ENCODE measurements around the gene CHRNA9. TPM values are rescaled to one million over a fixed set of nuclear protein-coding genes. Genes with fewer than 3 reads are reported as not detected.

Gene CHRNA9
- total RNA-seq, 6 experiments from 2014 or later: not detected

DNA sequence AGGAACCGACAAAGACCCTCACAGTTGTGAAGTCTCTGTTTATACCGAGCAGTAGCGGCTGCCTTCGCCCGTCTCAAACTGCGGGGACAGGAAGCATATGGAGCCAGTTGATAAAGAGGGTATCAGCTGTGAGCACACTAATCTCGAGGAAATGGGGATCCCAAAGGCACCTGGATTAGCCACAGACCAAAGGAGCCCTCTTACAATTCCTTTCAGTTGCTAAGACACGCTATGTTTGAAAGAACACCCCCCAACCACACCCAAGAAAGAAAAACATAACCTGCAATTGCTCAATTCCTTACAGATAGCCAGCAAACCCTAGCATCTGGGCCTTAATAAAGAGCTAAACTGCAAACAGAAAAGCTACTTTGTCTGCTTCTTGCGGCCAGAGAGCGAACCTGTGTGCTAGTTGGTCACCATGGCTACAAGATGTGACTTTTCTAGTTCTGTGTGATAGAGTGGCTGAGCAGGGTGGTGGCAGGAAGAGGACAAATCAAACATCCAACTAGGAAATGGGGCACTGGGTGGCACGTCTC, 23.3 kb upstream of the CHRNA9 start:
- no peak for DNase-seq
- Mint-ChIP-seq H3K27me3 (ENCODE audit: insufficient read depth) (peaks cover 2% of the 10 kb centered on the region), H3K36me3 (ENCODE audit: low read depth) (no peaks in the 10 kb centered on the region), H3K4me1 (ENCODE audit: low read depth) (peaks cover 27% of the 10 kb centered on the region), H3K27ac (no peak overlapping the region), H3K4me3 (no peak overlapping the region), H3K9me3 (no peaks in the 10 kb centered on the region)
- no peak for TF ChIP-seq CTCF (IDR thresholded peaks at IDR 0.05)

DNA sequence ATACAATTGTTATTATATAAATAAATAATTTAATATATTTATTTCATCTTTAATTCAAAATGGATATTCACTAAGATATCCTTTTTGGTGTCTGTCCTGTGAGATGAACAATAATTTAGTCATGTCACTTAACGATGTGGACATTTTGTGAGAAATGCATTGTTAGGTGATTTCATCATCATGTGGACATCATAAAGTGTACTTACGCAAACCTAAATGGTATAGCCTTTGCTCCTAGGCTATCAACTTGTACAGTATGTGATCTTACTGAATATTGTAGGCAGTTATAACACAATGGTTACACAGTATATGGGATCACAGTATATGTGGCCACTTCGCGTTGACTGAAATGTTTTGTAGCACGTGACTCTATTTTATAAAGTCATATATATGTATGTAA, 20.2 kb upstream of the CHRNA9 start:
- H3K9me3 Mint-ChIP-seq: no peaks in the 10 kb centered on the region
- no peaks in the 10 kb centered on the region; the same call in 1 of the 2 replicates for H3K27me3 Mint-ChIP-seq (ENCODE audit: insufficient read depth)
- DNase-seq: no peak
- no peak for TF ChIP-seq CTCF (IDR thresholded peaks at IDR 0.05)
- no peak overlapping the region for H3K27ac Mint-ChIP-seq
- H3K4me3 Mint-ChIP-seq: no peak overlapping the region
- H3K4me1 Mint-ChIP-seq (ENCODE audit: low read depth): peaks cover 42% of the 10 kb centered on the region
- H3K36me3 Mint-ChIP-seq (ENCODE audit: low read depth): no peaks in the 10 kb centered on the region

DNA sequence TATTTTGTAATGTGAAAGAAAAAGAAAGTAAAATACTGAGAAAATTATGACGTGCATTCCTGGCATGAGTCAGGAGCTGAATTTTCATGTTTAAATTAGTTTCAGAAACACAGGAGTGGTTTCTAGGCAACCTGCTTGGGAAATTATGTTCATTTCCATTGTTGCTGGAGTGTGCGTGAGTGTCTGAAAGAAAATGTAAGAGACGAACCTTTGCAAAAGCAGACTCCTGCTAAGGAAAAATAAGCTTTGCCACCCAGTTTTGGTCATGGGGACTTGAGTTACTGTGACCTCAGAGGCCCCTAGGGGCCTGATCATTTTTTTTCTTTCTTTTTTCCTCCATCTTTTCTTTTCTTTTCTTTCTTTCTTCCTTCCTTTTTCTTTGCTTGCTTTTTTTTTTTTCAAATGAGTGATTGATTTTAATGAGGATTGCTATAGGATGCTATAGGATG, 18.8 kb upstream of the CHRNA9 start:
- H3K27ac Mint-ChIP-seq: peak overlapping the region; percentile 100
- peak overlapping the region; percentile 97 for H3K4me3 Mint-ChIP-seq
- no peaks in the 10 kb centered on the region for H3K9me3 Mint-ChIP-seq
- peak; percentile 94 for DNase-seq
- peaks cover 2% of the 10 kb centered on the region; the same call in 1 of the 2 replicates for H3K27me3 Mint-ChIP-seq (ENCODE audit: insufficient read depth)
- peaks cover 55% of the 10 kb centered on the region for H3K4me1 Mint-ChIP-seq (ENCODE audit: low read depth)
- TF ChIP-seq CTCF (IDR thresholded peaks at IDR 0.05): no peak
- no peaks in the 10 kb centered on the region for H3K36me3 Mint-ChIP-seq (ENCODE audit: low read depth)

GRCh38 chr4:40316782-40317635, 18.1 kb upstream of the CHRNA9 start:
- H3K36me3 Mint-ChIP-seq (ENCODE audit: low read depth): no peaks in the 10 kb centered on the region
- H3K4me1 Mint-ChIP-seq (ENCODE audit: low read depth): peaks cover 61% of the 10 kb centered on the region
- peak overlapping the region; percentile 97 for H3K4me3 Mint-ChIP-seq
- peaks cover 3% of the 10 kb centered on the region; the same call in 1 of the 2 replicates for H3K27me3 Mint-ChIP-seq (ENCODE audit: insufficient read depth)
- no peaks in the 10 kb centered on the region for H3K9me3 Mint-ChIP-seq
- peak; percentile 96 for TF ChIP-seq CTCF (IDR thresholded peaks at IDR 0.05)
- peak overlapping the region; percentile 100 for H3K27ac Mint-ChIP-seq
- DNase-seq: peak; percentile 90

DNA sequence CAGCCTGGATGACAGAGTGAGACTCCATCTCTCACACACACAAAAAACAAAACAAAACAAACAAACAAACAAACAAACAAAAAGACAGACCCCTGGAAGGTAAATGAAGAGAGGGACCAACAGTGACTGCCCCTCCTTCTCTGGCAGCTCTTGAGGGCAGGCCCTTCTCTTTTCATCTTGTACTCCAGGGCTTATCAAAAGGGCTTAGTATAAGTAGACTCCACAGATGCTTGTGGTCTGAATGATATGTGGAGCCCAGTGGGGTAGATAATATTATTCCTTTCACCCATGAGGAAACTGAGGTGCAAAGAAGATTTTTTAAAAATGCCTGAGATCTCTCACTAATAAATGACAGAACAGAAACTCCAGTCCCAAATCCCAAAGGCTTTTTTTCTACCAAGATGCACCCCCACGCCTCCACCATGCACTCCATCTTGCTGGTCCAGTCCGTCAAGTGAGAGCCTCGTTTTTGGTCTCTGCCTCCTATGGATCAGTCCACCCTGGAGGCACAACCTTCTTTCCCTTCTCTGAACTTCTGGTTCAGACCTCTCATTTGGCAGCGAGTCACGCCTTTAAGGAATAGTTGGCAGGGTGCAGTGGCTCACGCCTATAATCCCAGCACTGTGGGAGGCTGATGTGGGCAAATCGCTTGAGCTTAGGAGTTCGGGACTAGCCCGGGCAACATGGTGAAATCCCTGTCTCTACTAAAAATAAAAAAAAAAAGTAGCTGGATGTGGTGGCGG, 17.0 kb upstream of the CHRNA9 start:
- no peaks in the 10 kb centered on the region for H3K36me3 Mint-ChIP-seq (ENCODE audit: low read depth)
- no peak for DNase-seq
- H3K9me3 Mint-ChIP-seq: no peaks in the 10 kb centered on the region
- H3K27me3 Mint-ChIP-seq (ENCODE audit: insufficient read depth): peaks cover 3% of the 10 kb centered on the region; the same call in 1 of the 2 replicates
- H3K4me3 Mint-ChIP-seq: no peak overlapping the region; the same call in none of the 2 replicates
- H3K27ac Mint-ChIP-seq: peak overlapping the region; percentile 100
- no peak for TF ChIP-seq CTCF (IDR thresholded peaks at IDR 0.05)
- H3K4me1 Mint-ChIP-seq (ENCODE audit: low read depth): peaks cover 71% of the 10 kb centered on the region

Measured in HFFc6 (cell line).